NCI-H2107 (cell line): ENCODE results near the gene GMNN.
"Not testable (repeated sequence)": the region's sequence is repeated elsewhere in the genome, so short reads cannot be mapped to it uniquely, and the experiment has no call there.

Experiments
- DNase-seq: peaks from one replicate; lab custom pipeline; 2025; lab: John Stamatoyannopoulos, UW

The GMNN gene

DNA sequence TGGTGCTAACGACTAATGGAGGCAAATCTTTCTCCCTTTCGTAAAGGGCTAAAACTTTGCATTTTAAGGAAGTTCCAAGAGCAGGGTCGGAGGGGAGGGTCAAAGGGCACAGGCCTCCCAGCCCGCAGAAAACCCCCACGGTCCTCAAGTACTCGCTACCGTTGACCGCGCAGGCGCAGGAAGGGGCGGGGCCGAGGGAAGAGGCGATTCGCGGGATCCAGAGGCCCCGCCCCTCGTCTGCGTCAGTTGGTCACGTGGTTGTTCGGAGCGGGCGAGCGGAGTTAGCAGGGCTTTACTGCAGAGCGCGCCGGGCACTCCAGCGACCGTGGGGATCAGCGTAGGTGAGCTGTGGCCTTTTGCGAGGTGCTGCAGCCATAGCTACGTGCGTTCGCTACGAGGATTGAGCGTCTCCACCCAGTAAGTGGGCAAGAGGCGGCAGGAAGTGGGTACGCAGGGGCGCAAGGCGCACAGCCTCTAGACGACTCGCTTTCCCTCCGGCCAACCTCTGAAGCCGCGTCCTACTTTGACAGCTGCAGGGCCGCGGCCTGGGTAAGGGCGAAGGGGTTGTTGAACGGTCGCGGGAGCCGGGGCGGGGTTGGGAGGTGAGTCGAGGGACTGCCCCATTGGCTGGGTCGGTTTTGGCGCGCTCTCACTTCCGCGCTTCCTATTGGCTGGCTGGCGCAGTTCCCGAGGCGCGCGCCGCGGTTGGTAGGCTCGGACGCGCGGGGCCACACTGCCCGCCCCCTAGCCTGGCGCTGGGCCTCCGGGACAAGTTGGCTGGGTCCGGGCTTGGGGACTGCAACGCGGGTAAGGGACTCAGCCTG is at the start of gene GMNN:
GMNN (plus strand) TSS at position 242 of the 824 bp plus-strand sequence. CDS start 2,310 bp downstream, outside the sequence.
- peak; percentile 80 for DNase-seq

DNA sequence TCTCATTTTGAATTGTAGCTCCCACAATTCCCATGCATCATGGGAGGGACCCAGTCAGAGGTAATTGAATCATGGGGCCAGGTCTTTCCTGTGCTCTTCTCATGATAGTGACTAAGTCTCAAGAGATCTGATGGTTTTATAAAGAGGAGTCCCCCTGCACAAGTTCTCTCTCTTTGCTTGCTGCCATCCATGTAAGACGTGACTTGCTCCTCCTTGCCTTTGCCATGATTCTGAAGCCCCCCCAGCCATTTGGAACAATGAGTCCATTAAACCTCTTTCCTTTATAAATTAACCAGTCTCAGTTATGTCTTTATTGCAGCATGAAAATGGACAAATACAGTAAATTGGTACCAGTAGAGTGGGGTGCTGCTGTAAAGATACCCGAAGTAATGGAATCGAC is 44.1 kb upstream of the GMNN start:
- not testable (repeated sequence) for DNase-seq

DNA sequence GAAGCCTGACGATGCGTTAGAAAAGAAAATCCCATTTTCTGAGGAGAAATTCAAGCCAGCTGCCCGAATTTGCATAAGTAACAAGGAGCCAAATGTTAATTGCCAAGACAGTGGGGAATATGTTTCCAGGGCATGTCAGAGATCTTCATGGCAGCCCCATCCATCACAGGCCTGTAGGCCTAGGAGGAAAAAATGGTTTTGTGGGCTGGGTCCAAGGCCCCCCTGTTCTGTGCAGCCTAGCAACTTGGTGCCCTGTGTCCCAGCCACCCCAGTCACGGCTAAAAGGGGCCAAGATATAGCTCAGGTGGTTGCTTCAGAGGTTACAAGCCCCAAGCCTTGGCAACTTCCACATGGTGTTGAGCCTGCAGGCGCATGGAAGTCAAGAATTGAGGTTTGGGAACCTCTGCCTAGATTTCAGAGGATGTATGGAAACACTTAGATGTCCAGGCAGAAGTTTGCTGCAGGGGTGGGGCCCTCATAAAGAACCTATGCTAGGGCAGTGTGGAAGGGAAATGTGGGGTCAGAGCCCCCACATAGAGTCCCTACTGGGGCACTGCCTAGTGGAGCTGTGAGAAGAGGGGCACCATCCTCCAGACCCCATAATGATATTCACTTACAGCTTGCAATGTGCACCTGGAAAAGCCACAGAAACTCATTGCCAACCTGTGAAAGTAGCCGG is 43.1 kb upstream of the GMNN start:
- not testable (repeated sequence) for DNase-seq

DNA sequence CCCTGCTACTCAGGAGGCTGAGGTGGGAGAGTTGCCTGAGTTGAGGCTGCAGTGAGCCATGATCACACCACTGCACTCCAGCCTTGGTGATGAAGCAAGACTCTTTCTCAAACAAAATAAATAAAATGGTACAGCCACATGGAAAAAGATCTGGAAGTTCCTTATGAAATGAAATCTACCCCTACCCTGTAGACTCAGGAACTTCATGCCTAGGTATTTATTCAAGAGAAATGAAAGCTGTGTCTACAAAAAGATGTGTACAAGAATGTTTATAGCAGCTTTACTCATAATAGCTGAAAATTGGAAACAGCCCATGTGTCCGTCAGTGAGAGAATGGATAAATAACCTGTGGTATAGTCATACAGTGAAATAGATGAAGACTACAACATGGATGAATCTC is 40.6 kb upstream of the GMNN start:
- no peak for DNase-seq

DNA sequence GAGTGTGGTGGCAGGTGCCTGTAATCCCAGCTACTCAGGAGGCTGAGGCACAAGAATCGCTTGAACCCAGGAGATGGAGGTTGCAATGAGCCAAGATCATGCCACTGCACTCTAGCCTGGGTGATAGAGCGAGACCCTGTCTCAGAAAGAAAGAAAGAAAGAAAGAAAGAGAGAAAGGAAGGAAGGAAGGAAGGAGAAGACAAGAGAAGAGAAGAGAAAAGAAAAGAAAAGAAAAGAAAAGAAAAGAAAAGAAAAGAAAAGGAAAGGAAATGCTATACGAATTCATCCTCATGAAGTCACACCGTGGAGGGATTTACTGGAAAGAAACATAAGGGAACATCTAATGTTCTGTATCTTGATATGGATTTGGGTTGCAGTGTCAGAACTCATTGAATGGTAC is 40.0 kb upstream of the GMNN start:
- DNase-seq, result not testable (repeated sequence)

DNA sequence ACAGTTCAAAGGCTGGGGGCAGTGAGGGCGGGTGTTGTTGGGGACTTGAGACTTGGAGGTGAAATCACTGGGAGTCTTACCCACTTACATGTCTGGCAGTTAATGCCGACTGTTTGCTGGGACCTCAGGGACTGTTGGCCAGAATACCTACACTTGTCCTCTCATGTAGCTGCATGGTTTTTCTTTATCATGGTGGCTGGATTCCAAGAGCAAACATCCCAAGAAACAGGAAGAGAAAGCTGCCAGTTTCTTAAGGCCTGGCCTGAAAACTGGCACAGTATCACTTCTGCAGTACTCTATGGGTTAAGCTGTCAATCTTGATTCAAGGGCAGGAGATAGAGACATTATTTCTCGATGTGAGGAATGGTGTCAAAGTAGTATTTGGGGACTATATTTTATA is 36.0 kb upstream of the GMNN start:
- no peak for DNase-seq

DNA sequence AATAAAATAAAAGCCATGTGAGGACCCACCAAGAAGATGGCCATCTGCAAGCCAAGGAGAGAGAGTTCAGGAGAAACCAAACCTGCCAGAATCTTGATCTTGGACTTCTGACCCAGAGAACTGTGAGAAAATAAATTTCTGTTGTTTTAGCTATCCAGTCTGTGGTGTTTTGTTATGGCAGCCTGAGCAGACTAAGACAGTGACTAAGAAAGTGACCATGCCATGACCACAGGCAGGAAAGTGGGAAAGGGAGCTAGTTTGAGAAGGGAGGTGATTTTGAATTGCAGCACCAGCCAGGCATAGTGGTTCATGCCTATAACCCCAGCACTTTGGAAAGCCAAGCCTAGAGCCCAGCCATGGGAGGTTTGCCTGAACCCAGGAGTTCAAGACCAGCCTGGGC is 33.9 kb upstream of the GMNN start:
- DNase-seq, result no peak

DNA sequence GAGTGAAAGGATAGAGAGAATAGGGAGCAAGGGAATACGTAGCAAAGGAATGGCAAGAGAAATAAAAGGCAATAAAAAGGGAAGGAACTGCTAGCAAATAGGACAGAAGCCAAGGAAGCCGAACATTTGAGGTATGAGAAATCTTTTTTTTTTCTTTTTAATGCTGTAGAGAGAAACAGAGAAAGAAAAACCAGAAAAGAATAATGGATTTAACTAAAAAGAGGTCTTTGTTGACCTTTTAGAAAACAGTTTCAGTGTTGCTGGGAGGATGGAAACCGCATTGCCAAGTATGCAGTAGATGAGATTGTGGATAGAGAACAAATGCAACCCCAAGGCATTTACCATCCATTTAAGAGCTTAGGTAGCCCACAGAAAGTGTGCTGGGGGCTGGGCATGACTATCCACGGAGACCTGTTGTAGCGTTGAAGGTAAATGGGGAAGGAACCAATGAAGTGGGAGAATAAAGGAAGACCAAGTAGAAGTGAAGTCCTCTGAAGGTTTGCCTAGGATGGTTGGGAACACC is 32.5 kb upstream of the GMNN start:
- DNase-seq, result no peak

DNA sequence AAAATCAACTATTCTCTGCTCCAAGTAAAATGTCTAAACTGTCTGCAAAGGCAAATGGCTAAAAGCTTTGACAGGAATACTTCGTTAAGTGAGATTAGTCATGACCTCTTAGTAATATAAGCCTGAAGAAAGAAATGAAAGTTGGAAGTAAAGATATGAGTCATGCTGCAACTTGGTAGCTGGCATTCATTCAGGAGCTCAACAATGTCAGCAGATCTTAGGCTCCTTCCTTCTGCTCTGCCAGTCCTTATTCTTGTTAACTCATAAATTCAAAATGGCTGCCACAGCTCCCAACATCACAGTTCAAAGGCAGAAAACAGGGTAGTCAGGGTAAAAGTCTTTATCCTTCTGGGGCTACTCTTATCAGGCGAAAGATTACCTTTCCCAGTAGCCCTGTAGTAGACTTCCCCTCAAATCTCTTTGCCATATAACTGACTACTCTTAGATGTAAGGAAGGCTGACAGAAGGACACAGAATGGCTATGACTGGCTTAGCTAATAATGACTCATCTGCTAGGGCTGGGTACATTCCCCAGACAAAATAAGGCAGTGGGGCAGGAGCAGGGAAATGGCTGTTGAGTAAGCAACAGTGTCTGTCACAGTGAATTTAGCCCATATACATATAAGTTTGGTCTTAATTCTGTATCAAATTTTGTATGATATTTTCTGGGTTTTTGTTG is 31.3 kb upstream of the GMNN start:
- DNase-seq, result no peak

DNA sequence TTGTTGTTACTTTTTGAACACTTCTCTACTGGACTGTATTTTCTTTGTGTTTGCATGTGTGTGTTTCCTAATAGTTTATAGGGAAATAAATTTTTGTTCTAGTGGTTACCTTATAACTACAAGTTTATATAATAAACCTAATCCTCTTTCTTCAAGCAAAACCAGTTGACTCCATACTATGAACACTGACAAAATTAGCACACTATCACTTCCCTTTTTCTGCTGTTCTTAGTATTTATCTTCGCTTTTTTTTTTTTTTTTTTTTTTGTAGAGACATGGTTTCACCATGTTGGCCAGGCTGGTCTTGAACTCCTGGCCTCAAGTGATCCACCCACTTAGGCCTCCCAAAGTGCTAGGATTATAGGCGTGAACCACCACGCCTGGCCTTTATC is 30.8 kb upstream of the GMNN start:
- DNase-seq, result no peak

DNA sequence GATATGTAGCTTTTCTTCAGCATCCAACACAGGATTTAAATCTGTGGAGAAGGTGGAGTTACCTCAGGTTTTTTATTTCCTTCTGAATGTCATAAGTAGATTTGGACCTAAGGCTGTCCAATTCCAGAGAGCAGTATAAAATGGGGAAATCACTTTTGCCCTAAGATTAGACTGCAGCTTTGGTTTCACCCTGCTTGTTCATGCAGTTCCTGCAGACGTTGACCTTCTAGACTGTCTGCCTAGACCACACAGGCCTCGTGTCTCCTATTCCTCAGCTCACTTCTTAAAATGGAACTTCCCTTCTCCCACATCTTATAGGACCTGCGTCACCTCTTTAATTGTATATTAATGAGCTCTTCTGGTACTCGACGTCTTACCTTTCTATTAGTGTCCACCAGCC is 29.8 kb upstream of the GMNN start:
- DNase-seq, result no peak

DNA sequence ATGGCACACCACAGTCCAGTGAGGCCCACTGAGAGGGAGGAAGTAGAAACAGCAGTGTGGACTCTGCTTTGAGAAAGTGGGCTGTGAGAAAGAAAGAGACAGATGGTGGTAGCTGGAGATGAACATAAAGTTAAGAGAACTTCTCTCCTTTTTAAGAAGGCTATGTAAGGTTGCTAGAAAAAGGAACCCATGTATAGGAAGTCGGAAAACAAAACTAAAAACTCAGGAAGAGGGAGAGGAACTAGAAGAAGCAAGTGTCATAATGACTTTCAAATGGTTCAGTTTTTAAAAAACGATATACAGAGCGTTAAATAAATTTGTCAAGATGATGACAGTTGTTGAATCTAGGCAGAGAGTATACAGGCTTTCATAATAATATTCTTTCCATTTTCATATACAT is 25.4 kb upstream of the GMNN start:
- no peak for DNase-seq

DNA sequence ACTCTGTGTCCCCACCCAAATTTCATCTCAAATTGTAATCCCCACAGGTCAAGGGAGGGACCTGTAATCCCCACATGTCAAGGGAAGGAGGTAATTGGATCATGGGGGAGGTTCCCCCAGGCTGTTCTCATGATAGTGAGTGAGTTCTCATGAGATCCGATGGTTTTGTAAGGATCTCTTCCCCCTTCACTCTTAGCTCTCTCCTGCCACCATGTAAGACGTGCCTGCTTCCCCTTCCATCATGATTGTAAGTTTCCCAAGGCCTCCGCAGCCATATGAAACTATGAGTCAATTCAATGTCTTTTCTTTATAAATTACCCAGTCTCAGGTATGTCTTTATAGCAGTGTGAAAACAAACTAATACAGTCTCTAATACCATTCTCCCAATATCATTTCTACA is 23.9 kb upstream of the GMNN start:
- DNase-seq, result not testable (repeated sequence)

DNA sequence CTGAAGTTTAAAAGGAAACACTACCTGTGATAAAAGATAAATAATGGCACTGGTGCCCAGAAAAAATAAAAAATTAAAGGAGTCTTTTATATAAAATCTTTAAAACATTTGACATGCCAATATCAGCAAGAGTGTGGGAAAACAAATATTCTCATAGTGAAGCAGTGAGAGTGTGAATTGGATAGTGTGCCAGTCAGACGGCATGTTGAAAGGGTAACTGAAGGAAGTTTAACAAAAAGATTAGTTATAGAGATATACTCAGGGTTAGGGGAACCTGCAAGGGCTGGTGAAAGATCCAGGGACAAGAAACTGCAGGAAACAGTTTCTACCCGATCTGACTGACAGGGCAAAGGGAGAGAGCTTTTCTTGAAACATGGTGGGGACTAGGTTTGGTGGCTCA is 22.2 kb upstream of the GMNN start:
- DNase-seq, result no peak

DNA sequence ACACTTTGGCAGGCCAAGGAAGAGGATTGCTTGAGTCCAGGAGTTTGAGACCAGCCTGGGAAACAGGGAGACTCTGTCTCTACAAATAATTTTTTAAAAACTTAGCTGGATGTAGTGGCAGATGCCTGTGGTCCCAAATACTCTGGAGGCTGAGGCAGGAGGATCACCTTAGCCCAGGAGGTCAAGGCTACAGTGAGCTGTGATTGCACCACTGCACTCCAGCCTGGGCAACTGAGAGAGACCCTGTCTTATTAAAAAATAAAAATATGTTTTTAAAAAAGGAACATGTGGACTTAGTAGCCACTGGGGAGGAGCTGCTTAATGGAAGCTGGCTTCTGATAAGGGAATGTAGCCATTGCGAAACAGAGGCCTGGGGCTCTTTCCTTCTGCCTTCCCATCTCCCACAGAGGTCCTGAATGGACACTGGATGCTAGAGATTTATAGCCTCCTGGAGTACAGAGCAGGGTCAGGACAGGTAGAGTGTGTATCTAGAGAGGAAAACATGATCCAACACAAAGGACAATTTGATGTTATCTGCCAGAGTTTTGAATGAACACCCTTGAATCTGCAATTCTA is 21.7 kb upstream of the GMNN start:
- no peak for DNase-seq

DNA sequence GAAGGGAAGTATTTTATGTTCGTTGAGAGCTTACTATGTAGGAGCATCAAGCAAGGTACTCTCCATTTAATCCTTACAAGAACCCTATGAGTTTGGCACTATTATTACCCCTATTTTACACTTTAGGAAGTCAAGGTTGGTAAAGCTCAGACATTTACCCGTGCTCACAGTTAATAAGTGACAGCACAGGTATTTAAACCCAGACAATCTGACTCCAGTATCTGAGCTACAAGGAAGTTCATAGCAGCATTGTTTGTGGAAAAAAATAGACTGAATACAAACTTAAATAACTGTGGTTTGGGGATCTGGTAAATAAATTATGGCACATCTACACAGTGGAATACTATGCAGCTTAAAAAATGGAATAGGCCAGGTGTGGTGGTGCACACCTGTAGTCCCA is 21.2 kb upstream of the GMNN start:
- DNase-seq, result no peak

DNA sequence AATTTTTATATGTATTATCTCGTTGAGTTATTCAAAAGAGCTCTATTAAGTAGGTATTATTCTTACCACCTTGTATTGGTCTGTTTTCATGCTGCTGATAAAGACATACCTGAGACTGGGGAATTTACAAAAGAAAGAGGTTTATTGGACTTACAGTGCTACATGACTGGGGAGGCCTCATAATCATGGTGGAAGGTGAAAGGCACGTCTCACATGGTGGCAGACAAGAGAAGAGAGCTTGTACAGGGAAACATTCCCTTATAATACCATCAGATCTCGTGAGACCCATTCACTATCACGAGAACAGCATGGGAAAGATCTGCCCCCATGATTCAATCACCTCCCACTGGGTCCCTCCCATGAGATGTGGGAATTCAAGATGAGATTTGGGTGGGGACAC is 20.4 kb upstream of the GMNN start:
- not testable (repeated sequence) for DNase-seq

DNA sequence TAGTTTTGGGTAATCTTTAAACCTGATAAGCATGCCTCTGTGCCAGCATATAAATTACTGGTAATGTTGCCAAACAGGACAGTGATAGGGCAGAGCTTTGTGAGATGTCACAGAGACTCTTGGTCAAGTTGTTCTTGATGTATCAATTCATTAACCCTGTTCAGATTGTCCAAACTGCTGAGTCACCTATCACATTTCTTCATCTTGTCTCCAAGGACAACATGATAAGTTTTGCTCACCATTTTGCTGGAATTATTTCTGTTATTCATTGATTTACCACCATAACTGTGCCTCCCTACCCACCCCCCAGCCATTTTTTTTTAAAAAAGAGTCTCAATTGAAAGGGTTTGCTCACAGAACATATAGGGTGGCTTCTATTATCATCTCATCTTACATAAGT is 19.5 kb upstream of the GMNN start:
- no peak for DNase-seq

DNA sequence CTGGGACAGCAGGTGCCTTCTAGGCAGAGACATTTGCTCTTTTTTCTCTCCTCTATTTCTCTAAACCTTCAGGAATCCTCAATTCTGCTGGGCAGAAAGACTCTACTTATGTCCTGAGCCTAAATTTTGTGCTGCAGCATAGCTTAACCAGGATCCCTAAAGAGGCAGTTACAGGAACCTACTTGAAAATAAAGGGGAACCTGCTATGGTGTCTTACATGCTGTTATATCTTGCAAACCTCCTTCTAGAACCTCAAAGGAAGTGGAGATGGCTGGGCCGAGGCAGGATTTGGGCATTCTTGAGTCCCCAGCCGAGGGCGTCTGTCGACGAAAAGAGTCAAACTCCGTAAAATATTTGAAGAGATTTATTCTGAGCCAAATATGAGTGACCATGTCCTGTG is 17.1 kb upstream of the GMNN start:
- DNase-seq, result no peak

DNA sequence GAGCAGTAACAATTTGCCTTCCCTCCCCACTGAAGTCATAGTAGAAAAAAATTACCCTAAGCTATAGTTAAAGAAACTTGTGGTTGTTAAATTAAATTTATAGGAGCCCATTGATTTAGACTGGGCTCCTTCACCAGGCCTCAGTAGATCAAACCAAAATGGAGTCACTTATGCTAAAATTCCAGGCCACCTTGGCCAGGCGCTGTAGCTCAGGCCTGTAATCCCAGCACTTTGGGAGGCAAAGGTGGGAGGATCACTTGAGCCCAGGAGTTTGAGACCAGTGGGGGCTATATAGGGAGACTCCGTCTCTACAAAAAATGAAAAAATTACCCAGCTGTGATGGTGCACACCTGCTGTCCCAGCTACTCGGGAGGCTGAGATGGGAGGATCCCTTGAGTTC is 15.0 kb upstream of the GMNN start:
- no peak for DNase-seq

DNA sequence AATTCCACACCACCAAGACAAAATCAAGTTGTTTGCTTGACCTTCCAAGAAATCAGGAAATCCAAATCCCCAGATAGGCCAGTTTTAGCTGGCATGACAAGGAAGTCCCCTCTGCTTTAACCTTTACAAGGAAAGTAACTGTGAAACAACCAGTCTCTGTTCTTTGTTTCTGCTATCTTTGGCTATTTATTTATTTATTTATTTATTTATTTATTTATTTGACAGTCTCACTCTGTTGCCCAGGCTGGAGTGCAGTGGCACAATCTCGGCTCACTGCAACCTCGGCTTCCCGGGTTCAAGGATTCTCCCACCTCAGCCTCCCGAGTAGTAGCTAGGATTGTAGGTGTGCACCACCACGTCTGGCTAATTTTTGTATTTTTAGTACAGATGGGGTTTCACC is 14.5 kb upstream of the GMNN start:
- DNase-seq, result no peak

DNA sequence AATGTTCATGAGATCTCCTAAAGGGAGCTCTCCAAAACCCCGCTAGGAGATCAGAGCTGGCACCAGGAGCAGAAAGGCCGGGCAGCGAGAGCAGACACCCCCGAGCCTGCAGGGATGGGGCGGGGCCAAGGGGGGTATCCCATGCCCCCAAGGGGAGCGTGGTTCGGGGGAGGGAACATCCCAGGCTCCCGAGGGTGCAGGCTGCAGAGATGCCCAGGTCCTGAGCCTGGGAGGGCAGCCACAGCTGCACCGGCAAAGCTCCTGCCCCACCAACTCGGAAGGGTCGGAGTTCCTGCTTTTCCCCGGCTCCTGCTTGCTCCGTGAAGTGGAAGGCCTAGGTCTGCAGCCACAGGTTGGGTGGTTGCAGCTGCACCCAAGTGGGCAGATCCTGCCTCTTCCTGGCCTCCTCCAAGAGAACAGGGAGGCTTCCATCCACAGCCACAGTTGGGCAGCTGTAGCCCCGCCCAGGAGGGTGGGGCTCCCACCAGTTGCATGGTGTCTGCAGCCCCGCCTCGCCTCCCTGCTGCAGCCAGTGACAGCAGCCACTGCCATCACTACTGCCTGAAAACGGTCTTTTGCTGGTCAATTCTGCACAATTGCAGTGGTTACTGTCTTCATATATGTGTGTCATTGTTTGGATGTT is 13.4 kb upstream of the GMNN start:
- no peak for DNase-seq
